T-helper 1 cell treated with Interleukin-12 subunit alpha and Interleukin-12 subunit beta and Interleukin-4 antibody, amounts not matched to agents 30 ng/mL and 1 ng/mL, for 36 hours (primary cell): ENCODE results near the gene AATF. TPM values are rescaled to one million over a fixed set of nuclear protein-coding genes. Genes with fewer than 3 reads are reported as not detected.

Experiments
- intact Hi-C: fragments of 100-400 bp; cut with micrococcal nuclease; formaldehyde crosslinking; loops from one replicate; pipeline ENCODE4 v1.15.1; 2024
- total RNA-seq: library from RNA; stranded (reverse); gene quantifications from 2 replicates; pipeline ENCODE4 v1.2.3, GENCODE V29; 2022

Gene AATF
- 82.2 and 82.8 TPM in 2 replicates for total RNA-seq

- intact Hi-C loops: loop anchor here (1.0 to 5.0 kb wide), 12 partner anchors 78 to 1608 kb away; partner anchors contain the start of genes HNF1B, MRM1, SYNRG and ZNHIT3
Measured at GRCh38 chr17:36948717-36949460, at the start of gene AATF. Gene AATF, plus strand, starts transcription at chr17:36948954. Its CDS starts 172 bp downstream, at chr17:36949126.

- intact Hi-C loops: no loop called here
Measured at GRCh38 chr17:36899250-36900159, 49.2 kb upstream of the AATF start.

- intact Hi-C loops: no loop called here
Measured at GRCh38 chr17:36900160-36900512, 48.6 kb upstream of the AATF start.

GRCh38 chr17:36901506-36901905, 47.2 kb upstream of the AATF start:
- intact Hi-C loops: no loop called here

GRCh38 chr17:36907407-36907806, 41.3 kb upstream of the AATF start:
- intact Hi-C loops: no loop called here

- intact Hi-C loops: no loop called here
Measured at GRCh38 chr17:36910513-36910912, 38.2 kb upstream of the AATF start.

GRCh38 chr17:36911001-36911400, 37.8 kb upstream of the AATF start:
- intact Hi-C loops: no loop called here

GRCh38 chr17:36913132-36913531, 35.6 kb upstream of the AATF start:
- intact Hi-C loops: no loop called here

- intact Hi-C loops: no loop called here
Measured at GRCh38 chr17:36918211-36918691, 30.5 kb upstream of the AATF start.

- intact Hi-C loops: no loop called here
Measured at GRCh38 chr17:36919407-36919968, 29.3 kb upstream of the AATF start.

GRCh38 chr17:36920032-36921005, 28.4 kb upstream of the AATF start:
- intact Hi-C loops: no loop called here

GRCh38 chr17:36921095-36921851, 27.5 kb upstream of the AATF start:
- intact Hi-C loops: no loop called here

GRCh38 chr17:36922175-36922574, 26.6 kb upstream of the AATF start:
- intact Hi-C loops: no loop called here

- intact Hi-C loops: no loop called here
Measured at GRCh38 chr17:36923814-36924221, 24.9 kb upstream of the AATF start.

GRCh38 chr17:36926226-36926625, 22.5 kb upstream of the AATF start:
- intact Hi-C loops: no loop called here

- intact Hi-C loops: no loop called here
Measured at GRCh38 chr17:36926701-36927100, 22.1 kb upstream of the AATF start.

GRCh38 chr17:36928471-36929345, 20.0 kb upstream of the AATF start:
- intact Hi-C loops: no loop called here

GRCh38 chr17:36929851-36930582, 18.7 kb upstream of the AATF start:
- intact Hi-C loops: no loop called here
